DMS79 treated with DMSO at 0.1 percent for 48 hours (cell line): Measurements from ENCODE around the gene MTMR3.

Experiments
- DNase-seq: peaks from one replicate; lab custom pipeline; 2025; lab: John Stamatoyannopoulos, UW

Gene MTMR3

GRCh38 chr22:29870574-29870973, 12.4 kb upstream of the MTMR3 start:
- no peak for DNase-seq

DNA sequence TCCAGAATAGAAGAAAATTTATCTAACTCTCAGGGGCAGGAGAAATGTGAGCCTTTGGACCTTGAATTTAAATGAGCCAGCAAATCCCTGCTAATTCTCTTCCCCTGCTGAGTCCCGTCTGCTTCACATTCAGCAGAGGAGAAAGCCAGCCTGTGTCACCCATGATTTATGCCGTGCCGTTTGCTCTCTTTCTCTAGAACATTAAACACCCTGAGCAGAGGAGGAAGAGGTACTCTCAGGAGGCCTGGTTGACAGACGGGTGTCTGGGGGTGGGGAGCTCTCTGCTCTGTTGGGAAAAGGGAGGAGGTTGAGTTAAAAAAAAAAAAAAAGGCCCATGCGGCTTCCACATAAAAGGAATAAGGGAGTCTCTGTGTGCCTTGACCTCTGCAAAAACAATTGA, 11.3 kb upstream of the MTMR3 start:
- peak; percentile 12 for DNase-seq

DNA sequence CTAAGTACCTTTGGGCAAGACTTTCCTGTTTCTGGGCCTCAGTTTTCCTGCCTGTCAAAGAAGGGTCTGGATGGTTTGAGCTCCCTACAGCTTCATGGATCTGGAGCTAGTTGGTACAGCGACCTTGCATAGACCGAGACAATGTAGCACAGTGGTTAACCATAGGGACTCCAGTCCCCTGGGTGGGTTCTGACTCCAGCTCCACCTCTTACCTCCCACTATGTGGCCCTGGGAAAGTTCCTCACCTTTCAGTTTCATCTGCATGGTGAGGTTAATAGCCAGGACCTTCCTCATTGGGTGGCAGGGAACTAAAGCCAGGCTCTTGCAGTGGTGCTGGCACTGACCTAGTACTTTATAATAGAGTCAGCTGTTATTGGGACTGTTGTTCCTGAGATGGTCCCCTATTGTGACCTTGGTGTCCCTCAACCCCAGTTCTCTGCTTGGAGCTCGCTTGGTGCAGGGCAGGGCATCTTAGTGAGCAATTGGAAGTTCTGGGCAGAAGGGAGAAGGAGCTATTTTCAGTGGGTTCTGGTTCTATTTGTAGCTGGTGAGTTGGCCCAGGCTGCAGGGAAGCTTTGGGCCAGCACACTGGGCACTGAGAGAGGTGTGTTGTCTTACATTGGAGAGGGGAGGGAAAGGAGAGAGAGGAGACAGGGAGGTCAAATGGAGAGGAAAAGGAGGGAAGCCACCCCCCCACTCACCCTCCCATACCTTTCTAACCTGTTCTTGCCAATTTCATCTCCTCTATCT, 10.7 kb upstream of the MTMR3 start:
- no peak for DNase-seq

GRCh38 chr22:29872989-29873388, 10.0 kb upstream of the MTMR3 start:
- DNase-seq = no peak

DNA sequence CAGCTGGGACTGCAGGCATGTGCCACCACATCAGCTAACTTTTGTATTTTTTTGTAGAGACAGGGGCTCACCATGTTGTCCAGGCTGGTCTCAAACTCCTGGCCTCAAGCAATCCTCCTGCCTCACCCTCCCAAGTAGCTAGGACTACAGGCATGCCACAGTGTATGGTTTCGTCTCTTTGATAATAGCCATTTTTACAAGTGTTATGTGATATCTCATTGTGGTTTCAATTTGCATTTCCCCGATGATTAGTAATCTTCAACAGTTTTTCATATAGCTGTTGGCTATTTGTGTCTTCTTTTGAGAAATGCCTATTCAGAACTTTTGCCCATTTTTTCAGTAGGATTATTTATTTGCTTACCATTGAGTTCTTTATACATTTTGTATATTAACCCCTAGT, 9.0 kb upstream of the MTMR3 start:
- no peak for DNase-seq

DNA sequence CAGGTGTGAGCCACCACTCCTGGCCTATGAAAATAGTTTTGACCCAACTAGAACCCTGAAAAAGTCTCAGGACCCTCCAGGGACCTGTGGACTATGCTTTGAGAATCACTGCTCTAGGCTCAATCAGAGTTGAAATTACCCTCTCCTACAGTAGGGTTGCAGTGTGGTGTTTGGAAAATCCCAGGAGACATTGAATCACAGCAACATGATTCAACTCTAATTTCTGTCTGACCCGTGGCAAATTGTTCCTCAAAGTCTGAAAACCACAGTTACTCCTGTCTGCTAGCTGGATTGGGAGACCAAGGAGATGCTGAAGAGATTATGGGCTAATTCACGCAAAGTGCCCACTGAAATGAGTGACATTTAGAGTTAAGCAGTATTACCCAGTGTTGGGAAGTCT, 5.4 kb upstream of the MTMR3 start:
- no peak for DNase-seq

DNA sequence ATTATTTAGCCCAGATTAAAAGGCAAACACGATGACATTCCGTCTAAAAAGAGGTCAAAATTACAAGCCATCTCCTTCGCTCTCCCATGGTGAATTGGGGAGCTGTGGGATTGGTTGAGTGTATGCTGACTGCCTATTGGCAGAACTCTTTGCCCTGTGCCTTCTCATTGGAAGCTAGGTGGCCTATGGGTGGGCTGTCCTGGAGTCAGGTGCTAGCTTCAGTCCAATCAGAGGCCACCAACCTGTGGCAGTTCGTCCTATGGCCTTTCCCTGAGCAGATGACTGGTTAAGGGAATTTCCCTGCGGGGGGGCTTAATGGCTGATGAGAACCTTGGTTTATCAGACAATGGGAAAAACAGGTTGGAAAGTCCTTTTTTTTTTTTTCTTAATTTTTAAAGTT, 3.2 kb upstream of the MTMR3 start:
- DNase-seq = no peak

GRCh38 chr22:29882716-29883044, 294 bp upstream of the MTMR3 start:
- no peak for DNase-seq

DNA sequence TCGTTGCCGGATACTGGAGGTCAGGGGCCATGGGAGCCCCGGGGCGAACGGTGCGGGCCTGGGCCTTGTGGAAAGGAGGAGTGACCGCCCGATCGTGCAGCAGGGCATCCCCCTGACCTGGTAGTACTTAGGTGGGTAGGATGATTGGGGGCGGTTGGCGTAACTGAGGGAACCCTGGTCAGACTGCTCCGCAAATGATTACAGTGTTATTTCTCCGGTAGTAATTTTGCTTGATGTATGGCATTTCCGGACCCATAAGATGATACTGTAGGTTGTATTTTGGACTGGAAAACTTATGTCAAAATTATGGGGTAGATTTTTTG, 762 bp downstream of the MTMR3 start:
- no peak for DNase-seq

DNA sequence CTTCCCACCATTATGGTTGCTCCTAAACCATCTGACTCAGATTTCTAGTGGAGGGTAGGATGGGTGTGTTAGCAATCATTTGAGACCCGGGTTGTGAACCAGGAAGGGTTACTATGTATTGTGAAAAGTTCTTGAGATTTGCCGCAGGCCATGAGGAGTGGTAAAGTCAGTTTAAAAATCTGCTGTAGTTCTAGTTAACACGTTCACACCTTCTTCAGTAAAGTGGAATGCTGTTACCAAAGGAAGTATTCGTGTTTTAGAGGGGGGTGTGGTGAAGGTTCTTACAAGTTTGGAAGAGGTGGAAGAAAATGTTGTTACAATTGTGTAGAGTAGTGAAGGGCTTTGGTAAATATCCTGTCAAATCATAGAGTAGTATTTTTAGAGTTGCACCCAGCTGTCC, 2.6 kb downstream of the MTMR3 start:
- DNase-seq = no peak

DNA sequence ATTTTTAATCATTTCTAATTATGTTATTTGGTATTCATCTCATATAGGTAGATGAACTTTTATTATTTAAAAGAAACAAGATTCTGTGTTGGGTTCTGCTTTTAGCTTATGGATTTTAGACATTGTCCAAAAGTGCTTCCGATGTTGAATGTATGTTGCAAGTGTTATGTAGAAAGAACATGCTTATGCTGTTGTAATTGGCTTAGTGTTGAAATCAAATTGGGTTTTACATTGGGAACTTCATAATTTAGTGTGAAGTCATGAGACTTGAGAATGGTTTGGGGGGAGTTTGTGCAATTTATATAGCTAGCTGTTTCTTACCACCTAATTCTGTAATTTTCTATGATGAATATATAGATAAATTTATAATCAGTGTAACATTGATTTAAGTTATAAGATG, 3.6 kb downstream of the MTMR3 start:
- DNase-seq = no peak

- DNase-seq = no peak
Measured at GRCh38 chr22:29887358-29887757, 4.4 kb downstream of the MTMR3 start.

DNA sequence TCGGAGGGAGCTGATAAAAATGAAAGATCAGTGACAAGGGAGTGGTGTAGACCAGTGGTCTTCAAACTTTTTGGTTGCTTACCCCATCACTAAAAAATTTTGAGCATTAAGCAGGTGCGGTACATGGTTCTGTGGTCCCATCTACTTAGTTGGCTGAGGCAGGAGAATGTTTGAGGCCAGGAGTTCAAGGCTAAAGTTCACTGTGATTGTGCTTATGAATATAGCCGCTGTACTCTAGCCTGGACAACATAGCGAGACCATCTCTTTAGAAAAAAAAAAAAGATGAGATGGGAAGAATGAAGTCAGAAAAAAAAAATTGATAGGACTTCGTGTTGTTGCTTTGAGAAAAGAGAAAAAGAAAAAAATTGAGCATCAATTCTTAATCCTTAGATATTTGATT, 7.8 kb downstream of the MTMR3 start:
- no peak for DNase-seq

- DNase-seq = no peak
Measured at GRCh38 chr22:29892315-29893156, 9.6 kb downstream of the MTMR3 start.

DNA sequence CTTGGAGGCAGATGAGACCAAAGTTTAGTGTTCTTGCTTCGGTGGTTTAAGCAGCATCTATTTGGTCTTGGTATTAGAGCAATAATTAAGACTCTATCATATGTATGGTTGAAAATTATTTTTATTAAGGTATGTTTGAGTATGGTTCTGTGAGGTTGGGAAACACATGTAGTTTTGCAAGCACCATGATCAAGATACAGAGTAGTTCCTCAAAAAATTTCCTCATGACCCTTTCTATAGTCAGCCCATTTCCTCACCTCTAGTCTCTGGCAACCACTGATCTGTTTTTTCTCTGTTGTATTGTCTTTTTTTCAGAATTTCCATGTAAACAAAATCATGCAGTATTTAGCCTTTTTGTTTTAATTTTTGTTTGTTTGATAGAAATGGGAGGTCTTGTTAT, 18.4 kb downstream of the MTMR3 start:
- no peak for DNase-seq

DNA sequence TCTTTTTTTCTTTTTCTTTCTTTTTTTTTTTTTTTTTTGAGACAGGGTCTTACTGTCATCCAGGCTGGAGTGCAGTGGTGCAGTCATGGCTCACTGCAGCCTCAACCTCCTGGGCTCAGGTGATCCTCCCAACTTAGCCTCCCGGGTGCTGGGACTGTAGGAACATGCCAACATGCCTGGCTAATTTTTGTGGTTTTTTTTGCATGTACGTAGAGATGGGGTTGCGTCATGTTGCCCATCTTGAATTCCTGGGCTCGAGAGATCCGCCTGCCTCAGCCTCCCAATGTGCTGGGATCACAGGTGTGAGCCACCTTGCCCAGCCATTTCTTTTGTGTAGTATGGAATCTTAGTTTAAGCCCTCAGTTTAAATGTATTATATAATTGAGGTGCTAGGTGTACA, 20.4 kb downstream of the MTMR3 start:
- DNase-seq = no peak

DNA sequence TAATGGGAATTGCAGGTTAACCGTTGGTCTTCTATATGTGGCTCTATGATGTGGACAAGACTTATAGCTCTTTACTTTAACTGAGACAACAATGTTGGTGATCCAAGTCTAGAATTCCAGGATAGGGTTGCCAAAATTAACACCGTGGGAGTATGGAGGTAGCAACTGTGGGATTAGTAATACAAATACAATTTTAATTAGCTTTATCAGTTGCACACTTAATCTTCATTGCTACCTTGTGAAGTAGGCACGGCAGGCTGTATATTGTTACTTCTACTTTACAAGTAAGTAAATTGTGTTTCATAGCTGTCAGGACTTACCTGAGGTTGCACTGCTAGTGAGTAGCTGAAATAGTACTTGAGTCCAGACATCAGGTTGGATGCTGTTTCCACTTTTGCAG, 21.0 kb downstream of the MTMR3 start:
- DNase-seq = no peak

DNA sequence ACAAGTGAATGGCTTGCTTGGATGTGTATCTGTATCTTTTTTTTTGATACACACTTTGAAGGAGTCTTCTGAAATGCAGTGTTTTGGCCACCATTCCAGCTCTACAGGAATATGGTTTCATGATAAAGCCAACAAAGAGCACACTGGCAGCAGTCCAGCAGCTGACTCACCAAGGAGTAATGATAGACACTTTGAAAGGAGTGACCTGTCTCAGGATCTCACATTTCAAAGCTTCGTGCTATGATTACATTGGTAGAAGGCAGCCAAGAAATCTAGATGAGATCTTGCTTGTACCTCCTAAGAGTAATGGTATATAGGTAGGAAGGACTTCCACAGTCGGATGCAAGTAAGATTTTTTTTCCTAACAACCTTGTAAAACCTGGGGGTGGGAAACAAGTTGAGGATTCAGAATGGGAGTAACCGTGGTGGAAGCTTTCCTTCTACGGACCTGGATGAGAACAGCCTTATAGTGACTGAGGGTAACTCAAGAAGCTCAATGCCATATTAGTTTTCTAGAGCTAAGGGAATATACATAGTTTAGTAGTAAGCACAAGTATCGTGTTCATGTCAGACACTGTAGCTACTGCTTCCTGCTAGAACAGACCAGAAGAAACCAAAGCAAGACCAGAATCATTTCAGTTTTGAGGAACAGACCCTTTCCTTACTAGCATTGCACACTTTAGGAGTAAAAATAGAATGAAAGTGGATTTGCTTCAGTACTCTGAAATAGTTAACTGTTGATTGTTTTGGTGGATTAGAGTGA, 25.0 kb downstream of the MTMR3 start:
- DNase-seq = peak; percentile 57

- no peak for DNase-seq
Measured at GRCh38 chr22:29912141-29912540, 29.2 kb downstream of the MTMR3 start.

DNA sequence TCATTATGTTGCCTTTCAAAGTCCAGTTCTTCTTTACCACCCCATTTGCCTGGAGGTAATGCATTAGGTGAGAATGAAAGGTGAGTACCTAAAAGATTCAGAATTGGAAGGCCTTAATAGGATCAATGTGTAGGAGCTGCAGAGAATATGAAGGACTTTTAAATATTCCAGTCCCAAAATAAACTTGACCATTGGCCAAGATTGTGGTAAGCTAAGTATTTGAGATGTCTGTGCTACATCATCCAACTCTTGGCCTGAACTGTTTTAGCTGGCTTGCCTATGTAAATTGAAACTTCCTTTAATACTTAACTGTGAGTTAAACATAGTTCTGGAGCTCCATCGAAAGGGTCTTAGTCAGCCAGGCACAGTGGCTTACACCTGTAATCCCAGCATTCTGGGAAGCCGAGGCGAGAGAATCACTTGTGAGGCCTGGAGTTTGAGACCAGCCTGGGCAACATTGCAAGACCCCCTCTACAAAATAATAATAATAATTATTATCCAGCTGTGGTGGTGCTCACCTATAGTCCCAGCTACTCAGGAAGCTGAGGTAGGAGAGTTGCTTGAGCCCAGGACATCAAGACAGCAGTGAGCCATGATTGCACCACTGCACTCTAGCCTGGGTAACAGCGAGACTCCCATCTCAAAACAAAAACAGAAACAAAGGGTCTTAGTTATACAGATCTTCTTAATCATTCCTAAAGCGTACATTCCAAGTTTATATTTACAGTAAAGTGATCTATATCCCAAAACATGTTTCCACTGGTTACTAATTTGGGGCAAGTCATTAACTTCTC, 29.8 kb downstream of the MTMR3 start:
- no peak for DNase-seq

GRCh38 chr22:29914165-29914564, 31.2 kb downstream of the MTMR3 start:
- no peak for DNase-seq

DNA sequence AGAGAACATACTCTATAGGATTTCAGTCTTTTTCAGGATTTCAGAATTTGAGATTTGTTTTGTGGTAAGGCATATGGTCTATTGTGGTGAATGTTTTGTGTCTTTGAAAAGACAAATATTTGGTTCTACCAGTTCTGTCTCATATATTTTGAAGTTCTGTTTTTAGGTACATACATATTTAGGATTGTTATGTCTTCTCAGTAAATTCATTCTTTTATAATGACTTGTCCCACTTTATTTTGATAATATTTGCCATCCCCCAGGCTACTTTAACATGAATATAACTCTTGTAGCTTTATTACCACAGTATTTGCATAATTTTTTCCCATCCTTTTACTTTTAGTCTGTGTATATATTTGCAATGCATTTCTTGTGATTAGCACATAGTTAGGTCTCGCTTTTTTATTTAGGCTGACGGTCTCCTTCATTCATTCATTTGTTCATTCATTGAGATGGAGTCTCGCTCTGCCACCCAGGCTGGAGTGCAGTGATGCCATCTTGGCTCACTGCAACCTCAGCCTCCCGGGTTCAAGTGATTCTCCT, 32.1 kb downstream of the MTMR3 start:
- DNase-seq = no peak
